Testis (tissue), 3 donors: ENCODE data around the gene TPPP2. TPM values are rescaled to one million over a fixed set of nuclear protein-coding genes. Genes with fewer than 3 reads are reported as not detected.
A peak's percentile ranks its signal among the peaks of the same experiment; 100 is the strongest.

Source experiments
- DNase-seq: peaks from one replicate; pipeline ENCODE4 v3.0.0-alpha.2; 2019
- H3K27ac ChIP-seq, 2 donors: fragments of 200-600 bp; sonication (generic); one replicate each; pipeline ENCODE4 v1.5.1; 2019
- H3K27me3 ChIP-seq: fragments of 200-600 bp; sonication (generic); one replicate; pipeline ENCODE4 v1.5.1; 2019
- H3K36me3 ChIP-seq: fragments of 200-600 bp; sonication (generic); one replicate; pipeline ENCODE4 v1.5.1; 2017; ENCODE audit warnings: low read depth; ENCODE audit errors: missing control alignments
- H3K4me1 ChIP-seq: fragments of 200-600 bp; sonication (generic); one replicate; pipeline ENCODE4 v1.5.1; 2019
- H3K4me3 ChIP-seq, 2 donors: fragments of 200-600 bp; sonication (generic); one replicate each; pipeline ENCODE4 v1.5.1; 2017 to 2019
- H3K9me3 ChIP-seq: fragments of 200-600 bp; sonication (generic); one replicate; pipeline ENCODE4 v1.5.1; 2017
- POLR2A ChIP-seq: fragments of 450-650 bp; IDR thresholded peaks from one replicate; pipeline ENCODE4 v1.6.1; 2017; ENCODE audit warnings: antibody characterized with exemption, mild to moderate bottlenecking, moderate library complexity
- WGBS, 2 donors: methylation state at CpG; one replicate each; pipeline ENCODE4 v1.1.5; 2018; 5-methylcytosine and 5-hydroxymethylcytosine counted together
- intact Hi-C: fragments of 100-400 bp; cut with DNase I; formaldehyde crosslinking; loops from one replicate; pipeline ENCODE4 v1.15.1; 2023; ENCODE audit warnings: low total_unique reads
- polyA plus RNA-seq: library from polyadenylated mRNA; stranded (reverse); fragments of 350-450 nt; fragmentation: Illumina TruSeq; extraction: RNeasy Lipid Tissue Mini Kit (QIAGEN cat#74804); gene quantifications from one replicate; pipeline ENCODE4 v1.2.3, GENCODE V29; 2014; ENCODE audit warnings: low read depth, low replicate concordance; ENCODE audit not compliant: insufficient read depth
- total RNA-seq, 2 donors: library from RNA; depleted of rRNA; stranded (reverse); fragments of >200 nt; gene quantifications; one replicate each; pipeline ENCODE4 v1.2.3, GENCODE V29; 2016
- TF ChIP-seq, protein P1 (sequence below), 3 experiments: fragments of 450-650 bp in 2 of 3; fragments of 200-600 bp in 1 of 3; sonication (generic) in 1 of 3; IDR thresholded peaks; one replicate each; pipeline ENCODE4 v1.5.1; 2016 to 2019; ENCODE audit warnings: antibody characterized with exemption in 3 of 3, mild to moderate bottlenecking in 2 of 3, moderate library complexity in 1 of 3

TPPP2 gene
- total and polyA plus RNA-seq, 3 donors from 2014 or later = 94.3 to 490 (median 201) TPM

GRCh38 chr14:21018781-21019180 is 11.2 kb upstream of the TPPP2 start:
- Histone ChIP-seq H3K27ac (no peak overlapping the region), H3K36me3 (no peaks in the 10 kb centered on the region), H3K27me3 (no peaks in the 10 kb centered on the region), H3K4me1 (peaks cover 20% of the 10 kb centered on the region), H3K9me3 (no peaks in the 10 kb centered on the region), H3K4me3 (no peak overlapping the region)
- intact Hi-C loops = loop anchor here (10.0 kb wide), 1 partner anchor 76 kb away; the partner anchor contains the start of gene ZNF219
- WGBS, 2 donors = 91 to 92% methylated on average over 3 of the region's 3 CpGs
- TF ChIP-seq POLR2A = no peak
- TF ChIP-seq, protein P1, sequence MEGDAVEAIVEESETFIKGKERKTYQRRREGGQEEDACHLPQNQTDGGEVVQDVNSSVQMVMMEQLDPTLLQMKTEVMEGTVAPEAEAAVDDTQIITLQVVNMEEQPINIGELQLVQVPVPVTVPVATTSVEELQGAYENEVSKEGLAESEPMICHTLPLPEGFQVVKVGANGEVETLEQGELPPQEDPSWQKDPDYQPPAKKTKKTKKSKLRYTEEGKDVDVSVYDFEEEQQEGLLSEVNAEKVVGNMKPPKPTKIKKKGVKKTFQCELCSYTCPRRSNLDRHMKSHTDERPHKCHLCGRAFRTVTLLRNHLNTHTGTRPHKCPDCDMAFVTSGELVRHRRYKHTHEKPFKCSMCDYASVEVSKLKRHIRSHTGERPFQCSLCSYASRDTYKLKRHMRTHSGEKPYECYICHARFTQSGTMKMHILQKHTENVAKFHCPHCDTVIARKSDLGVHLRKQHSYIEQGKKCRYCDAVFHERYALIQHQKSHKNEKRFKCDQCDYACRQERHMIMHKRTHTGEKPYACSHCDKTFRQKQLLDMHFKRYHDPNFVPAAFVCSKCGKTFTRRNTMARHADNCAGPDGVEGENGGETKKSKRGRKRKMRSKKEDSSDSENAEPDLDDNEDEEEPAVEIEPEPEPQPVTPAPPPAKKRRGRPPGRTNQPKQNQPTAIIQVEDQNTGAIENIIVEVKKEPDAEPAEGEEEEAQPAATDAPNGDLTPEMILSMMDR (IDR thresholded peaks at IDR 0.05) = no peak
- DNase-seq = no peak

DNA sequence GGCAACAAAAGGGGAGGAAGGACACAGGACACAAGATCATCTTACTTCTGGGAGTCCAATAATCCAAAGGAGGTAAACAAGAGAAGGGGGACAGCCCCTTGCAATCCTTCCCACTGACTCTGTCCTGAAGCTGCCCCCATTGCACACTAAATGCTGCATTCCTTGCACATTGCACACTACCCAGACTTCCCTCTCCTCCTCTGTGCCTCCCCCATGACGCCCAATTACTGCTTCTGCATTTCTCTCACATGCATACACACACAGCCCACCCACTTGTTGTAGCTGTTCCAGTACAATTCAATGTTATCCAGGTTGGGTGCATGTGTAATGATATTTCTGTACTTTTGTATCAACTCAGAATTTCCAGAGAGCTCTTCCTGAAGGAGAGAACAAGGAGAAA is 10.7 kb upstream of the TPPP2 start:
- 57 to 67% methylated on average over 1 of the region's 1 CpG for WGBS, 2 donors
- Histone ChIP-seq H3K4me3 (no peak overlapping the region), H3K9me3 (no peaks in the 10 kb centered on the region), H3K4me1 (peaks cover 20% of the 10 kb centered on the region), H3K36me3 (no peaks in the 10 kb centered on the region), H3K27me3 (no peaks in the 10 kb centered on the region), H3K27ac (no peak overlapping the region)
- no peak for TF ChIP-seq POLR2A
- TF ChIP-seq, protein P1 (IDR thresholded peaks at IDR 0.05) = no peak
- no peak for DNase-seq
- intact Hi-C loops = loop anchor here (10.0 kb wide), 1 partner anchor 75 kb away; the partner anchor contains the start of gene ZNF219

DNA sequence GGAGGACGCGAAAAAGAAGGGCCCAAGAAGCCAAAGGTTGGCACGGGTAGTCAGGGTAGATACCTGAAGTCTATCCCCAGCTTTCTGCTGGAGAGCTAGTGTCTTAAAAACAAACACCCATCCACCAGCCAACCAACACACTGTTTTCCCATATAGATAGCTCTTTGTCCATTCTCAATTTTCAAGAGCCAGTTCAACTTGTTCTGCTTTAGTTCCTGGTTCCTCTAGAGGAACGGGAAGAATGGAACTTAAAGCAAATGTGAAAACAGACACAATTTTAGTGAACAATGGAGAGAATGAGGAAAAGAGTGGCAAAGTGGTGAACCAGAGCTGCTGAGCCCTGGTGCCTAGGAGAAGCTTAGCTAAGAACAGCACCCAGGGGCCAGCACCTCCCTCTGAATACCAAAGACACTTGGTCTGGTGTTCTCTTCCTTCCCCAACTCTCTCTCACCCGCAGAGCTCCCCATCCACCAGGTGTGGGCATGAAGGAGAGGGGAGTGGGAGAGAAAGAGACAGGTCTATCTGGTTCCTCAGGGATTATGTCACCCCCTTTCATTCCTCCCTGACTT is 9.0 kb upstream of the TPPP2 start:
- intact Hi-C loops = no loop called here
- no peak overlapping the region for H3K4me3 ChIP-seq
- no peak overlapping the region for H3K27ac ChIP-seq
- DNase-seq = no peak
- no peaks in the 10 kb centered on the region for H3K36me3 ChIP-seq
- TF ChIP-seq POLR2A = no peak
- TF ChIP-seq, protein P1 (IDR thresholded peaks at IDR 0.05) = no peak
- H3K27me3 ChIP-seq = no peaks in the 10 kb centered on the region
- H3K9me3 ChIP-seq = no peaks in the 10 kb centered on the region
- 85 to 94% methylated on average over 5 of the region's 5 CpGs for WGBS, 2 donors
- peaks cover 21% of the 10 kb centered on the region for H3K4me1 ChIP-seq

DNA sequence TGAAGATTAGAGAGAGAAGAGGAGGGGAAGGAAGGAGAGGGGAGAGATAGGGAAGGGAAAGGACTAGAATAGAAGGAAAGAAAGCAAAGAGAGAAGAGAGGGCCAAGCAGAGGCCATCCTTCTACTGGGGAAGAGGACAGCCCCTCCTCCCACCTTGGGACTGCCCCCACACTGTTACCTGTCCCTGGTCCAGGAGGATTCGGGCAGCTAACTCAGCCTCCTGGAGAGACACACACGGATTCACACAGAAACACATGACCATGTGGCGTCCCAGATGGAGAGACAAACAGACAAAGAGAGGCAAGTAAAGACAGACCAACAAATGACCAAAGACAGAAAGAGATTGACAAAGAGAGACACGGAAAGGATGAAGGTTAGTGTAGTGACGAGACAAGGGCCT is 7.3 kb upstream of the TPPP2 start:
- H3K9me3 ChIP-seq = no peaks in the 10 kb centered on the region
- peaks cover 31% of the 10 kb centered on the region for H3K4me1 ChIP-seq
- no peak for TF ChIP-seq POLR2A
- TF ChIP-seq, protein P1 (IDR thresholded peaks at IDR 0.05) = no peak
- WGBS, 2 donors = 68 to 72% methylated on average over 5 of the region's 5 CpGs
- no peaks in the 10 kb centered on the region for H3K27me3 ChIP-seq
- intact Hi-C loops = no loop called here
- peak overlapping the region; percentile 89 to 91 for H3K27ac ChIP-seq
- H3K4me3 ChIP-seq = peak overlapping the region in 1 of 2 donors; percentile 83
- H3K36me3 ChIP-seq = no peaks in the 10 kb centered on the region
- DNase-seq = no peak

DNA sequence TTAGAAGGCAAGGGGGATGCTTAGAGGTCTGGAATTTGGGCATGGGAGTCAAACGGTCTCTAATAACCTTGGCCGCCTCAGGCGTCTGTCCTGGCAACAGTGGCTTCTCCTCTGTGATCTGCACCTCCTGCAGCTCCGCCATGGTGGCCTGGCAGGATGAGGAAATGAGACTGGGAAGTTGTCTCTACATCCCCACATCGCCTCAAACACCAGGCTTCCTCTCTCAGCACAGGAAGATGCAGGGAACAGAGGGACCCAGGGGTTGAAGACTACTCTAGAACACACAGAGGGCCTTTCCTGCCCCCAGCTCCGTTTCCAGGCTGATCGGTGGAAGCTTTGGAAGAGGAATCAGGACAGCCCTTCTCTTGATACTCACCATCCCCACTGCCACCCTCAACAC is 6.8 kb upstream of the TPPP2 start:
- 38 to 47% methylated on average over 7 of the region's 7 CpGs for WGBS, 2 donors
- no peak for TF ChIP-seq POLR2A
- TF ChIP-seq, protein P1 (IDR thresholded peaks at IDR 0.05) = no peak
- DNase-seq = no peak
- H3K4me1 ChIP-seq = peaks cover 31% of the 10 kb centered on the region
- H3K27me3 ChIP-seq = no peaks in the 10 kb centered on the region
- H3K4me3 ChIP-seq = peak overlapping the region in 1 of 2 donors; percentile 83
- peak overlapping the region; percentile 89 to 91 for H3K27ac ChIP-seq
- intact Hi-C loops = no loop called here
- H3K9me3 ChIP-seq = no peaks in the 10 kb centered on the region
- H3K36me3 ChIP-seq = no peaks in the 10 kb centered on the region
